OCI-LY7 (cell line): Measurements from ENCODE around the gene PHF23. TPM values are rescaled to one million over a fixed set of nuclear protein-coding genes. Genes with fewer than 3 reads are reported as not detected.

ENCODE experiments used
- BruUV-seq: library from RNA; stranded (reverse); fragments of 400-500 nt; replicated peaks from 2 replicates; lab custom pipeline; 2021; lab: Mats Ljungman, UMichigan
- CTCF ChIA-PET: fragments of 300-600 bp; sonication (Branson Sonifier 250); formaldehyde crosslinking; loops from one replicate; lab custom pipeline; 2022; ENCODE audit warnings: antibody characterized with exemption; ENCODE audit not compliant: unreplicated experiment; lab: Charles Lee
- POLR2A ChIA-PET: fragments of 300-600 bp; sonication (Branson Sonifier 250); formaldehyde crosslinking; loops from one replicate; lab custom pipeline; 2022; ENCODE audit warnings: antibody characterized with exemption; lab: Charles Lee
- DNase-seq: peaks from one replicate; pipeline ENCODE4 v3.0.0-alpha.2; 2015; ENCODE audit warnings: low spot score
- H2AFZ ChIP-seq: fragments of 200-600 bp; sonication (generic), shearing (Covaris generic); 2 replicates; pipeline ENCODE4 v1.6.1; 2014; ENCODE audit warnings: mild to moderate bottlenecking, antibody characterized with exemption, low read length, moderate library complexity
- H3K27ac ChIP-seq: fragments of 200-600 bp; sonication (generic); 2 replicates; pipeline ENCODE4 v1.5.1; 2014; ENCODE audit warnings: mixed run types, low read depth, mild to moderate bottlenecking, moderate library complexity, low read length, inconsistent platforms; ENCODE audit not compliant: poor library complexity, severe bottlenecking
- H3K36me3 ChIP-seq: fragments of 200-600 bp; sonication (generic); 2 replicates; pipeline ENCODE4 v1.6.1; 2014; ENCODE audit warnings: mild to moderate bottlenecking, antibody characterized with exemption, low read length, moderate library complexity, mixed read lengths; ENCODE audit not compliant: insufficient read depth
- H3K4me1 ChIP-seq: fragments of 200-600 bp; sonication (generic); 2 replicates; pipeline ENCODE4 v1.5.1; 2014; ENCODE audit warnings: mild to moderate bottlenecking, low read length; ENCODE audit not compliant: insufficient read depth, poor library complexity, severe bottlenecking
- H3K4me2 ChIP-seq: fragments of 200-600 bp; sonication (generic); 2 replicates; pipeline ENCODE4 v1.6.1; 2014; ENCODE audit warnings: mild to moderate bottlenecking, low read length
- H3K4me3 ChIP-seq: fragments of 200-600 bp; sonication (generic); 2 replicates; pipeline ENCODE4 v1.5.1; 2014; ENCODE audit warnings: mild to moderate bottlenecking, low read depth, low read length; ENCODE audit not compliant: poor library complexity, severe bottlenecking
- H3K79me2 ChIP-seq: fragments of 200-600 bp; sonication (generic); 2 replicates; pipeline ENCODE4 v1.6.1; 2016; ENCODE audit warnings: low read depth, mild to moderate bottlenecking, low read length, moderate library complexity, mixed read lengths; ENCODE audit not compliant: insufficient read depth
- H3K9me2 ChIP-seq: fragments of 200-600 bp; sonication (generic); 2 replicates; pipeline ENCODE4 v1.6.1; 2016; ENCODE audit warnings: mild to moderate bottlenecking, low read length, mixed read lengths; ENCODE audit not compliant: insufficient read depth
- H3K9me3 ChIP-seq: fragments of 200-600 bp; sonication (generic); 2 replicates; pipeline ENCODE4 v1.6.1; 2014; ENCODE audit warnings: mild to moderate bottlenecking, mixed run types, low read length, mixed read lengths
- H4K20me1 ChIP-seq: fragments of 200-600 bp; sonication (generic); 2 replicates; pipeline ENCODE4 v1.6.1; 2014; ENCODE audit warnings: mild to moderate bottlenecking, antibody characterized with exemption, low read length, moderate library complexity, mixed read lengths; ENCODE audit not compliant: insufficient read depth
- CTCF ChIP-seq: fragments of 200-600 bp; sonication (generic); conservative IDR thresholded peaks from 2 replicates; pipeline ENCODE4 v1.5.1; 2014; ENCODE audit warnings: mild to moderate bottlenecking, antibody characterized with exemption, low read length, moderate library complexity, mixed read lengths
- EZH2phosphoT487 ChIP-seq: fragments of 200-600 bp; sonication (generic); IDR thresholded peaks from 2 replicates; pipeline ENCODE4 v1.6.1; 2018; ENCODE audit warnings: low read depth, borderline replicate concordance, mild to moderate bottlenecking, mixed run types, antibody characterized with exemption, low read length, moderate library complexity, mixed read lengths
- intact Hi-C: fragments of 100-400 bp; cut with micrococcal nuclease; formaldehyde crosslinking; loops from one replicate; pipeline ENCODE4 v1.10.0; 2022; ENCODE audit not compliant: unreplicated experiment
- total RNA-seq, 2 experiments: library from RNA; depleted of rRNA in 1 of 2; stranded (reverse); fragments of >200 nt in 1 of 2; shearing (Covaris generic) in 1 of 2; gene quantifications; 2 replicates each; pipeline ENCODE4 v1.2.3, GENCODE V29; 2014 to 2022

The PHF23 gene
- total RNA-seq, 2 experiments from 2014 or later = 43.3 to 47.7 TPM

GRCh38 chr17:7192271-7192937 lies 46.9 kb downstream of the PHF23 start:
- POLR2A ChIA-PET = no interaction called here
- Histone ChIP-seq H4K20me1 (no peaks in the 10 kb centered on the region), H3K27ac (no peak overlapping the region), H3K4me2 (no peak overlapping the region), H3K4me1 (no peaks in the 10 kb centered on the region), H3K36me3 (peaks cover 27% of the 10 kb centered on the region), H3K79me2 (no peaks in the 10 kb centered on the region), H3K9me3 (no peaks in the 10 kb centered on the region), H3K4me3 (no peak overlapping the region), H2AFZ (no peak overlapping the region), H3K9me2 (no peaks in the 10 kb centered on the region)
- CTCF ChIA-PET = no interaction called here
- TF ChIP-seq EZH2phosphoT487 (no peak), CTCF (no peak)
- no TSS peak for BruUV-seq
- intact Hi-C loops = no loop called here
- no peak for DNase-seq

GRCh38 chr17:7191571-7192270 lies 47.5 kb downstream of the PHF23 start:
- Histone ChIP-seq H2AFZ (no peak overlapping the region), H3K4me2 (no peak overlapping the region), H3K27ac (no peak overlapping the region), H3K9me2 (no peaks in the 10 kb centered on the region), H3K9me3 (no peaks in the 10 kb centered on the region), H3K4me1 (no peaks in the 10 kb centered on the region), H4K20me1 (no peaks in the 10 kb centered on the region), H3K4me3 (no peak overlapping the region), H3K79me2 (no peaks in the 10 kb centered on the region), H3K36me3 (peaks cover 20% of the 10 kb centered on the region)
- ChIA-PET CTCF (no interaction called here), POLR2A (interaction anchor here (0.7 kb wide), 1 partner anchor 746 kb away, joined by 5 read pairs; no protein-coding TSS in a partner anchor)
- BruUV-seq = no TSS peak
- no peak for TF ChIP-seq CTCF
- intact Hi-C loops = no loop called here
- DNase-seq = peak; percentile 38

GRCh38 chr17:7191069-7191468 lies 48.2 kb downstream of the PHF23 start:
- TF ChIP-seq EZH2phosphoT487 = no peak
- ChIA-PET POLR2A (interaction anchor here (0.7 kb wide), 1 partner anchor 746 kb away, joined by 5 read pairs; no protein-coding TSS in a partner anchor), CTCF (no interaction called here)
- Histone ChIP-seq H3K79me2 (no peaks in the 10 kb centered on the region), H3K4me1 (no peaks in the 10 kb centered on the region), H3K4me3 (no peak overlapping the region), H3K4me2 (no peak overlapping the region), H3K9me2 (no peaks in the 10 kb centered on the region), H3K9me3 (no peaks in the 10 kb centered on the region), H2AFZ (no peak overlapping the region), H4K20me1 (no peaks in the 10 kb centered on the region), H3K27ac (no peak overlapping the region), H3K36me3 (peaks cover 14% of the 10 kb centered on the region)
- BruUV-seq = no TSS peak
- intact Hi-C loops = no loop called here
- no peak for DNase-seq
